ENCODE data around the gene GRID1.
"Not testable (repeated sequence)": the region's sequence is repeated elsewhere in the genome, so short reads cannot be mapped to it uniquely, and the experiment has no call there.

GRID1 gene

GRCh38 chr10:86253091-86254072, 113.2 kb downstream of the GRID1 start:
- DNase-seq (ENCODE audit: low spot score) = no peak

GRCh38 chr10:86252556-86252955, 114.0 kb downstream of the GRID1 start:
- DNase-seq (ENCODE audit: low spot score) = no peak

- no peak for DNase-seq (ENCODE audit: low spot score)
Measured at GRCh38 chr10:86252079-86252478, 114.5 kb downstream of the GRID1 start.

GRCh38 chr10:86251426-86251825, 115.2 kb downstream of the GRID1 start:
- DNase-seq (ENCODE audit: low spot score) = no peak

- DNase-seq (ENCODE audit: low spot score) = no peak
Measured at GRCh38 chr10:86250399-86250798, 116.2 kb downstream of the GRID1 start.

GRCh38 chr10:86249794-86250193, 116.8 kb downstream of the GRID1 start:
- no peak for DNase-seq (ENCODE audit: low spot score)

- no peak for DNase-seq (ENCODE audit: low spot score)
Measured at GRCh38 chr10:86248062-86248461, 118.5 kb downstream of the GRID1 start.

- DNase-seq (ENCODE audit: low spot score) = no peak
Measured at GRCh38 chr10:86247588-86247987, 119.0 kb downstream of the GRID1 start.

GRCh38 chr10:86247073-86247472, 119.5 kb downstream of the GRID1 start:
- no peak for DNase-seq (ENCODE audit: low spot score)

- DNase-seq (ENCODE audit: low spot score) = no peak
Measured at GRCh38 chr10:86246279-86246940, 120.2 kb downstream of the GRID1 start.

- no peak for DNase-seq (ENCODE audit: low spot score)
Measured at GRCh38 chr10:86245015-86245394, 121.6 kb downstream of the GRID1 start.

GRCh38 chr10:86244297-86245014, 122.1 kb downstream of the GRID1 start:
- no peak for DNase-seq (ENCODE audit: low spot score)

GRCh38 chr10:86243651-86244155, 122.9 kb downstream of the GRID1 start:
- no peak for DNase-seq (ENCODE audit: low spot score)

GRCh38 chr10:86242761-86243160, 123.8 kb downstream of the GRID1 start:
- DNase-seq (ENCODE audit: low spot score) = no peak

- DNase-seq (ENCODE audit: low spot score) = not testable (repeated sequence)
Measured at GRCh38 chr10:86238089-86238488, 128.5 kb downstream of the GRID1 start.

- no peak for DNase-seq (ENCODE audit: low spot score)
Measured at GRCh38 chr10:86234541-86235270, 131.9 kb downstream of the GRID1 start.

GRCh38 chr10:86234107-86234506, 132.5 kb downstream of the GRID1 start:
- DNase-seq (ENCODE audit: low spot score) = no peak

- no peak for DNase-seq (ENCODE audit: low spot score)
Measured at GRCh38 chr10:86233131-86233530, 133.5 kb downstream of the GRID1 start.

- DNase-seq (ENCODE audit: low spot score) = no peak
Measured at GRCh38 chr10:86232644-86233043, 134.0 kb downstream of the GRID1 start.

GRCh38 chr10:86231796-86232560, 134.6 kb downstream of the GRID1 start:
- DNase-seq (ENCODE audit: low spot score) = no peak

All from cerebellar cortex (tissue), 1 donor.